Ishikawa (cell line): ENCODE measurements around the gene MOK.

Experiments used
- CEBPB ChIP-seq: IDR thresholded peaks from 2 replicates; pipeline ENCODE4 v1.6.1; 2012
- CREB1 ChIP-seq: IDR thresholded peaks from 2 replicates; pipeline ENCODE4 v1.6.1; 2012; ENCODE audit warnings: low read depth
- EGR1 ChIP-seq: IDR thresholded peaks from 2 replicates; pipeline ENCODE4 v1.6.1; 2012
- EP300 ChIP-seq: IDR thresholded peaks from 2 replicates; pipeline ENCODE4 v1.6.1; 2012; ENCODE audit warnings: borderline replicate concordance
- FOXM1 ChIP-seq: IDR thresholded peaks from 2 replicates; pipeline ENCODE4 v1.6.1; 2012; ENCODE audit warnings: low read depth, borderline replicate concordance
- MAX ChIP-seq: IDR thresholded peaks from 2 replicates; pipeline ENCODE4 v1.6.1; 2012
- NFIC ChIP-seq: IDR thresholded peaks from 2 replicates; pipeline ENCODE4 v1.6.1; 2012
- RAD21 ChIP-seq: IDR thresholded peaks from 2 replicates; pipeline ENCODE4 v1.6.1; 2012; ENCODE audit warnings: low read depth
- REST ChIP-seq: IDR thresholded peaks from 2 replicates; pipeline ENCODE4 v1.6.1; 2012; ENCODE audit warnings: low read depth, mild to moderate bottlenecking
- TAF1 ChIP-seq: IDR thresholded peaks from 2 replicates; pipeline ENCODE4 v1.6.1; 2012; ENCODE audit warnings: low read depth, mild to moderate bottlenecking
- TCF12 ChIP-seq: IDR thresholded peaks from 2 replicates; pipeline ENCODE4 v1.6.1; 2012; ENCODE audit warnings: low read depth
- TEAD4 ChIP-seq: IDR thresholded peaks from 2 replicates; pipeline ENCODE4 v1.6.1; 2012
- USF1 ChIP-seq: IDR thresholded peaks from 2 replicates; pipeline ENCODE4 v1.6.1; 2012
- YY1 ChIP-seq: IDR thresholded peaks from 2 replicates; pipeline ENCODE4 v1.6.1; 2012; ENCODE audit warnings: low read depth
- ZBTB7A ChIP-seq: IDR thresholded peaks from 2 replicates; pipeline ENCODE4 v1.6.1; 2012; ENCODE audit warnings: low read depth

Gene MOK

DNA sequence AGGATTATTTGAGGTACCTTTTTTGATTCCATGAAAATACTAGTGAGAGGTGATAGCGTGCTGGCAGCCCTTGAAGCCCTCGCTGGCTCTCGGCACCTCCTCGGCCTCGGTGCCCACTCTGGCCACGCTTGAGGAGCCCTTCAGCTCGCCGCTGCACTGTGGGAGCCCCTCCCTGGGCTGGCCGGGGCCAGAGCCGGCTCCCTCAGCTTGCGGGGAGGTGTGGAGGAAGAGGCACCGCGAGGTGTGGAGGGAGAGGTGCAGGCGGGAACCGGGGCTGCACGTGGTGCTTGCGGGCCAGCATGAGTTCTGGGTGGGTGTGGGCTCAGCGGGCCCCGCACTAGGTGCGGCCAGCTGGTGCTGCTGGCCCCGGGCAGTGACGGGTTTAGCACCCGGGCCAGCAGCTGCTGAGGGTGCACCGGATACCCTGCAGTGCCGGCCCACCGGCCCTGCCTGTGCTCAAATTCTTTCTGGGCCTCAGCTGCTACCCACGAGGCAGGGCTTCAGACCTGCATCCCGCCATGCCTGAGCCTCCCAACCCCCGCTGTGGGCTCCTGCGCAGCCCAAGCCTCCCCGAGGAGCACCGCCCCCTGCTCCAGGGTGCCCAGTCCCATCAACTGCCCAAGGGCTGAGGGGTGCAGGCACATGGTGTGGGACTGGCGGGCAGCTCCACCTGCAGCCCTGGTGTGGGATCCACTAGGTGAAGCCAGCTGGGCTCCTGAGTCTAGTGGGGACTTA is 7.4 kb downstream of the MOK start:
- TF ChIP-seq TEAD4 (no peak), EP300 (no peak), CEBPB (no peak), USF1 (no peak), EGR1 (no peak), YY1 (no peak)

DNA sequence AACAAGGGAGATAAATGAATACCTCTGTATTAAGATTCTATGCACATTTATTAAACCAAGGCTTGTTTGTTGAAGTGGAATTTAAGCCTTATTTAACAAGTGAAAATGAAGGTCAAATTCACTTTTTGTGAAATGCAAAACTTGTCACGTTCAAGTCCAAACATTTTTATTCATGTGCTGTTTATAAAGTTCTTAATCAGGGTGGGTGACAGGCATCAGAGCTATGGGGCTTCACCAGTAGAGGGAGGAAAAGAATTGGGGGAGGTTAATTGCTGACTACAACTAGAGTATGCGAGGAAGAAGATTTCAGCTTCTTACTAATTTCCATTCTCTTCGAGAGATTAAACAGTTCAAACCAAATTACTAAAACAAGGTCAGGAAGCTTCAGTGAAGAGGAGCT is 9.7 kb downstream of the MOK start:
- TF ChIP-seq TEAD4, result no peak
- no peak for TF ChIP-seq FOXM1
- no peak for TF ChIP-seq EGR1
- no peak for TF ChIP-seq CREB1
- no peak for TF ChIP-seq ZBTB7A
- no peak for TF ChIP-seq RAD21
- no peak for TF ChIP-seq USF1
- TF ChIP-seq TAF1, result no peak
- no peak for TF ChIP-seq YY1
- TF ChIP-seq CEBPB, result no peak
- no peak for TF ChIP-seq EP300
- no peak for TF ChIP-seq NFIC
- no peak for TF ChIP-seq REST
- TF ChIP-seq TCF12, result no peak

DNA sequence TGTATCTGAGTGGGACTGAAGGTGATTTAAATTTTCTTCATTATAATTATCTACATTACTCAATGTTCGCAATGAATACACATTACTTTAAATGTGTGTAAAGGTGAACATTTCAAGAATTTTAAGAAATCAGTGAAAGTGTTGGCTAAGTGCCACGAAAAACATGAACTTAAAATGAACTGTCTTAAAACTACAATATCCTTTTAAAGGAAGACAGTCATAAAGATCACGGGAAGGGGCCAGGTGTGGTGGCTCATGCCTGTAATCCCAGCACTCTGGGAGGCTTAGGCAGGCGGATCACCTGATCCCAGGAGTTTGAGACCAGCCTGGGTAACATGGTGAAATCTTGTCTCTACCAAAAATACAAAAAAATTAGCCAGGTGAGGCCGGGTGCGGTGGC is 11.2 kb downstream of the MOK start:
- TF ChIP-seq RAD21 (no peak), TAF1 (no peak), TCF12 (no peak), EP300 (no peak), CREB1 (no peak), REST (no peak), FOXM1 (no peak), CEBPB (no peak), TEAD4 (no peak), YY1 (no peak), ZBTB7A (no peak), NFIC (no peak), EGR1 (no peak), MAX (no peak), USF1 (no peak)

DNA sequence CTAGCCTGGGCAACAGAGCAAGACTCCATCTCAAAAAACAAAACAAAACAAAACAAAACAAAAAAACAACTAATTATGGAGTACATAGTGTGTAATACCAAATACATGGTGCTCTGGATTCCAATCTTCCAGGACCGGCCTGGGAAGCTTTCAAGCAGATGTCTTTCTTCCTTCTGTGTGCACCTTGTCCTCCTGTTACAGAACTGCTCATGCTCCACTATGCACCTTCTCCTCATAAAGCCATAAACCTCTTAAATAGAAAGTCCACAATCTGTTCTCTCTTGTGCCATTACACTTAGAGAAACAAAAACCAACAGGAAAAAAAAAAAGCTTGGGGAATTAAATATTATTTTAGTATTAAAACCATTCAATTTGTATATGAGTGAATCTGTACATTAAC is 12.5 kb downstream of the MOK start:
- no peak for TF ChIP-seq EGR1
- TF ChIP-seq TAF1, result no peak
- no peak for TF ChIP-seq TCF12
- no peak for TF ChIP-seq EP300
- no peak for TF ChIP-seq FOXM1
- no peak for TF ChIP-seq CEBPB
- TF ChIP-seq RAD21, result no peak
- TF ChIP-seq TEAD4, result no peak
- no peak for TF ChIP-seq REST
- TF ChIP-seq NFIC, result no peak
- TF ChIP-seq YY1, result no peak
- no peak for TF ChIP-seq ZBTB7A
- no peak for TF ChIP-seq USF1
- TF ChIP-seq MAX, result no peak
